GM04504 (cell line): ENCODE measurements around the gene DGCR2.
"Not testable (repeated sequence)": the region's sequence is repeated elsewhere in the genome, so short reads cannot be mapped to it uniquely, and the experiment has no call there.

Experiments used
- DNase-seq: peaks from one replicate; pipeline ENCODE4 v3.0.0-alpha.2; 2012; ENCODE audit warnings: low read depth

DGCR2 gene

DNA sequence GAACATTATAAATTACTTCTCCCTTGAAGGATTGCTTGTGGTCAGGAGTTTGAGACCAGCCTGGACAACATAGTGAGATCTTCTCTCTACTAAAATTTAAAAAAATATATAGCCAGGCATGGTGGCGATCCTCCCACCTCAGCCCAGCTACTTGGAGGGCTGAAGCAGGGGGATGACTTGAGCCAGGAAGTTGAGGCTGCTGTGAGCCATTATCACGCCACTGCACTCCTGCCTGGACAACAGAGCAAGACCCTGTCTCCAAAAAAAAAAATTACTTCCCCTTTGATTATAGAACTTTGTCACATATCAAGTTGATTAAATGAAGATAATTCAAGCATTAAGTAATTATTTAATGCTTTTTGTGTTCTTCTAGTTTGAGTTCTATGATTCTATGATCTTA lies 121.0 kb downstream of the DGCR2 start:
- no peak for DNase-seq

DNA sequence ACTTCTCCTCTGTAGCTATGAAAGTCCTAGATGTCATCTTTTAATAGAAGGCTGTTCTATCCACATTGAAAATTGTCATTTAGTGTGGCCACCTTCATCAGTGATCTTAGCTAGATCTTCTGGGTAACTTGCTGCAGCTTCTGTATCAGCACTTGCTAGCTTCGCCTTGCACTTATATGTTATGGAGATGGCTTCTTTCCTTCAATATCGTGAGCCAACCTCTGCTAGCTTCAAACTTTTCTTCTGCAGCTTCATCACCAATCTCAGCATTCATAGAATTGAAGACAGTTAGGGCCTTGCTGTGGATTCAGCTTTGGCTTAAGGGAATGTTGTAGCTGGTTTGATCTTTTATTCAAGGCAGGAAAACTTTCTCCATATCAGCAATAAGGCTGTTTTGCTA lies 122.1 kb downstream of the DGCR2 start:
- DNase-seq: not testable (repeated sequence)

DNA sequence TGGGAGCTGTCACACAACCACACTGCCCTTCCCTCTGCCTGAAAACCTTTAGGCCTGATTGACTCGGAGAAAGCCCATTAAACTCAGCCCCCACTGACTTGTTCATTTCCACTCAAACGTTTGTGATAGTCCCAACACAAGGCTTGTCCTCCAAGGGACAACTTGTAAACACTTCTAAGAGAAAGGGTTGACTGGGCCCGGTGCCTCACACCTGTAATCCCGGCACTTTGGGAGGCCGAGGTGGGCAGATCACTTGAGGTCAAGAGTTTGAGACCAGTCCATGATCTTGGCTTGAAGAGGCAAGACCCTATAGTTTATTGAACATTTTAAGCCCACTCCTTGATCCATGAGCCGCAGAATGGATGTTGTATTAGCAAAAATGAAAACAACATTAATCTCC lies 122.8 kb downstream of the DGCR2 start:
- no peak for DNase-seq

DNA sequence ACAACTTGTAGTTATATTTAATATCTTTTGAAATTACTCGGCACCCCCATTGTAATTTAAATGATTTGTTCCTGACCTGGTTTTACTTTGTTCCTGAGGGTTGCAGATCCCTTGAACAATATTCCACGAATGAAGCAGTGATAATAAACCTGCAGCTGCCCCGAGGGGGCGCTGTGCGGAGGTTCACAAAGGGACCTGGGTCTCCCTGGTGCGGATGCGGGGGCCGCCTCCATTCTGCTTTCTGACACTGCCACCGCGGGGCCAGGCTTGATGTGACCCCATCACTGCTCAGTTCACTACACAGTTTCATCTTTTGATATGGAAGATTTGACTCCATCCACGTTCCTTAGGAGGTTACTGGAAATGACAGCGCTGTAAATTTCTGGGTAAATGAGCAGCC lies 123.2 kb downstream of the DGCR2 start:
- no peak for DNase-seq

DNA sequence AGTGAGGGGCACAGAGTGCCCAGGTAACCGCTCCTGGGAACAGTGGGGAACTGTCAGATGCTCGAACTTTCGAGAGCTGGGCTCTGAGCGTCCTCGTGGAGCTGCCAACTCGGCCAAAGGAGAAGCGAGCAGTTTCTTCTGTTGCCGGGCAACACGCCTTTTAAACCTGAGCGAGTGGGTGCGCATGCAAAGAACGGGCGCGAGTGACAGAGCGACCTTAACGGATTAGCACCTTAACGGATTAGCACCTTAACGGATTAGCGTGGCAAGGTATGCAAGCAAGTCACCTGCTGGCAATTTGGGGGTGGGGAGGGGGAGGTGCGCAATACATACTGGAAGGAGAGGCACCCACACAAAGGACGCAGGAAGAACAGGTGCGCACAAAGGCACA lies 124.3 kb downstream of the DGCR2 start:
- no peak for DNase-seq

GRCh38 chr22:18997306-18997924 lies 124.8 kb downstream of the DGCR2 start:
- no peak for DNase-seq

GRCh38 chr22:18996376-18996900 lies 125.8 kb downstream of the DGCR2 start:
- no peak for DNase-seq

GRCh38 chr22:18995327-18995711 lies 126.9 kb downstream of the DGCR2 start:
- no peak for DNase-seq

DNA sequence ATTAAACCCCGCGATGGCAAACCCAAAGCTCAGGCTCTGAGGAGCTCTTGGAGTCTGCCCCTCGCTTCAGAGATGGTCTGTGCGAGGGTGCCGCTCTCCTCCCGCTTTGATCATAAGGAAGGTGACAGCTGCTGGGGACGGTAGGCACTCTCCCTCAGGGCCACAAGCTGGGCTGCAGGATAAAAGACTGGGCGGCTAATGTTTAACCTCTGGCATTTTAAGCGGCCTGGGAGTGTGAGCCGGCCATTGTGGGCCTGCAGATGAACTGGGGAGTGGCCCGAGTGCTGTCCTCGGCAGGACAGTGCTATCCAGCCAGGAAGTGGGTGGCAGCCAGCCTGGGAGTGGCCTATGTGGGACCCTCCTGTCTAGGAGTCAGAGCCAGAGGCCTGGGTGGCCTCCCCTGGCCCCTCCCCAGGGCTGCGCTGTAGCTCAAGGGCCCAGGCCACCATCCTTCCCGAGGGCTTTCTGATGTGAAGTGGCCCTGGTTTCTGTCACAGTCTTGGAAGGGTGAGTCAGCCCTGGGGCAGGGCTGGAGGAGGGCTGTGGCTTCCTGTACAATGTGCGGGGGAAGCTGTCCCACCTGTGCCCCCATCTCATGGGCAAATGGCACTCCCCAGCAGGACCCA lies 127.4 kb downstream of the DGCR2 start:
- no peak for DNase-seq

GRCh38 chr22:18994056-18994455 lies 128.2 kb downstream of the DGCR2 start:
- no peak for DNase-seq

DNA sequence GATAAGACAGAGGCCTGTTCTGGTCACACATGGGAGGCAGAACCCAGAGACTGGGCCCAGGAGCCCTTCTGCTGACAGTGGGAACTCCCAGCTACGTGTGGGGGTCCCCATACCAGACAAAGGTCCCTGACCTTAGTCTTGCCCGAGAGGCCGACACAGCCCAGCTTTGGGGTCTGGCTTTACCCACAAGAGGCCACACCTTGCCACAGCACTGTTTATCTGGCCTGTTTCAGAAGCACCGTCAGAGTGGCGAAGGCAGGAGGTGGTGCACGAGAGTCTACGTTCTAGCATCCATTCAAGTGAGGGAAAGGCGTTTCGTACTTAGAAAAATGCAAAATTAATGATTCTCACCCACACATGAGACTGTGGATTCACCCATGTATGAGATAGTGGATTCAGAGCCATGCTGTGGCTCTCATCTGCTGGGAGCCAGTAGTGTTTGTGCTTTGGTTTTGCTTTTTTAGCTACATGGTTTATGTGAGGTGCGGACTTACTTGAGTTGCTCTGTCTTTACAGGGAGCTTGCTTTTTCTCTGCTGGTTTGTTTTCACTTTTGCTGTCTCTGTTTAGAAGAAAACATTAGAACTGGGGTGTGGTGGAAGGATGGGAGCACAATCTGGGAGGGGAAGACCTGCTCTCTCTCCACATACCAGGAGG lies 129.5 kb downstream of the DGCR2 start:
- DNase-seq: no peak

GRCh38 chr22:18991821-18992442 lies 130.3 kb downstream of the DGCR2 start:
- DNase-seq: no peak

DNA sequence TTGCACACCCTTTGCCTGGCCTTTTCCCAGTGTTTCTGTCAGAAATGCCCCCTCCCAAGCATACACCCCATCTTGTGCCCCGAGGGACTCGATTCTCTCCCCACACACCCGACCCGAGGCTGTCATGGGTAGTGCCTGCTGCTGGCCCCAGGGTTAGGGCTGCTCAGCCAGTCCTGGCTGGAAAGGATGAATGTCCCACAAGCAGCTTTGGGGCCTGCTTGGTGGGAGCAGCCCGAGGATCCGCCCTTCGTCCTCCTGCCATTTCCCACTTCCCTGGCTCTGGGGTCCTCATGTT lies 131.1 kb downstream of the DGCR2 start:
- no peak for DNase-seq

- no peak for DNase-seq
Observed at GRCh38 chr22:18990355-18991137, 131.7 kb downstream of the DGCR2 start.

GRCh38 chr22:18988958-18989357 lies 133.3 kb downstream of the DGCR2 start:
- DNase-seq: no peak

- DNase-seq: no peak
Observed at GRCh38 chr22:18987765-18988164, 134.4 kb downstream of the DGCR2 start.

DNA sequence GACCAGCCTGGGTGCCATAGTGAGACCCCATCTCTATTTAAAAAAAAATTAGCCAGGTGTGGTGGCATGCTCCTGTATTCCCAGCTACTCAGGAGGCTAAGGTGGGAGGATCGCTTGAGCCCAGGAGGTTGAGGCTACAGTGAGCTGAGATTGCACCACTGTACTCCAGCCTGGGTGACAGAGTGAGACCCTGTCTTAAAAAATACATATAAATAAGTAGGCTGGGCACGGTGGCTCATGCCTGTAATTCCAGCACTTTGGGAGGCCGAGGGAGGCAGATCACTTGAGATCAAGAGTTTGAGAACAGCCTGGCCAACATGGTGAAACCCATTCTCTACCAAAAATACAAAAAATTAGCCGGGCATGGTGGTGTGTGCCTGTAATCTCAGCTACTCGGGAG lies 135.1 kb downstream of the DGCR2 start:
- not testable (repeated sequence) for DNase-seq
